H9 (cell line): Measurements from ENCODE around the gene GDNF. TPM values are rescaled to one million over a fixed set of nuclear protein-coding genes. Genes with fewer than 3 reads are reported as not detected.

Experiments
- DNase-seq: peaks from one replicate; pipeline ENCODE4 v3.0.0-alpha.2; 2017
- H2AFZ ChIP-seq: one replicate; pipeline ENCODE4 v1.6.1; 2013; ENCODE audit warnings: mild to moderate bottlenecking, low read length, control low read depth, moderate library complexity
- H2AK5ac ChIP-seq: 2 replicates; pipeline ENCODE4 v1.6.1; 2013; ENCODE audit warnings: low read length, control low read depth, mixed read lengths; ENCODE audit not compliant: insufficient read length
- H2BK120ac ChIP-seq: one replicate; pipeline ENCODE4 v1.6.1; 2013; ENCODE audit warnings: low read depth, mild to moderate bottlenecking, low read length, control low read depth, inconsistent platforms; ENCODE audit not compliant: poor library complexity, severe bottlenecking
- H2BK12ac ChIP-seq: 2 replicates; pipeline ENCODE4 v1.6.1; 2013; ENCODE audit warnings: low read length, control low read depth, mixed read lengths, low read depth; ENCODE audit not compliant: insufficient read length
- H2BK15ac ChIP-seq: 2 replicates; pipeline ENCODE4 v1.6.1; 2013; ENCODE audit warnings: low read depth, low read length, control low read depth
- H2BK20ac ChIP-seq: one replicate; pipeline ENCODE4 v1.6.1; 2013; ENCODE audit warnings: low read depth, mild to moderate bottlenecking, low read length, control low read depth, inconsistent platforms; ENCODE audit not compliant: poor library complexity, severe bottlenecking
- H2BK5ac ChIP-seq: 2 replicates; pipeline ENCODE4 v1.6.1; 2013; ENCODE audit warnings: low read length, control low read depth, mixed read lengths; ENCODE audit not compliant: insufficient read length
- H3K14ac ChIP-seq: 2 replicates; pipeline ENCODE4 v1.6.1; 2013; ENCODE audit warnings: low read length, control low read depth; ENCODE audit not compliant: insufficient read depth
- H3K18ac ChIP-seq: 2 replicates; pipeline ENCODE4 v1.6.1; 2013; ENCODE audit warnings: low read depth, mild to moderate bottlenecking, mixed read lengths, low read length, control low read depth; ENCODE audit not compliant: insufficient read length
- H3K23ac ChIP-seq: 2 replicates; pipeline ENCODE4 v1.6.1; 2013; ENCODE audit warnings: low read length, control low read depth, mixed read lengths, low read depth; ENCODE audit not compliant: insufficient read length
- H3K23me2 ChIP-seq: 2 replicates; pipeline ENCODE4 v1.6.1; 2013; ENCODE audit warnings: low read depth, mild to moderate bottlenecking, mixed read lengths, low read length, control low read depth; ENCODE audit not compliant: insufficient read length, poor library complexity, severe bottlenecking
- H3K27ac ChIP-seq: 2 replicates; pipeline ENCODE4 v1.5.1; 2013; ENCODE audit warnings: low read length, control low read depth, mixed read lengths, low read depth; ENCODE audit not compliant: insufficient read length
- H3K27me3 ChIP-seq: 2 replicates; pipeline ENCODE4 v1.6.1; 2013; ENCODE audit warnings: low read length, control low read depth, inconsistent platforms; ENCODE audit not compliant: insufficient read depth
- H3K4ac ChIP-seq: 2 replicates; pipeline ENCODE4 v1.6.1; 2013; ENCODE audit warnings: low read depth, mild to moderate bottlenecking, control low read depth, inconsistent platforms, low read length, moderate library complexity
- H3K4me1 ChIP-seq: 2 replicates; pipeline ENCODE4 v1.6.1; 2013; ENCODE audit warnings: low read length, control low read depth, inconsistent platforms; ENCODE audit not compliant: insufficient read depth
- H3K4me2 ChIP-seq: 2 replicates; pipeline ENCODE4 v1.6.1; 2013; ENCODE audit warnings: low read length, control low read depth, mixed read lengths; ENCODE audit not compliant: insufficient read length, insufficient read depth
- H3K56ac ChIP-seq: 2 replicates; pipeline ENCODE4 v1.6.1; 2013; ENCODE audit warnings: low read depth, mild to moderate bottlenecking, mixed read lengths, low read length, control low read depth; ENCODE audit not compliant: insufficient read length
- H3K79me1 ChIP-seq: 2 replicates; pipeline ENCODE4 v1.6.1; 2013; ENCODE audit warnings: low read depth, mild to moderate bottlenecking, moderate library complexity, low read length, control low read depth, inconsistent platforms; ENCODE audit not compliant: insufficient read depth, poor library complexity, severe bottlenecking
- H3K79me2 ChIP-seq: 2 replicates; pipeline ENCODE4 v1.6.1; 2013; ENCODE audit warnings: low read length, control low read depth, inconsistent platforms; ENCODE audit not compliant: insufficient read depth
- H3K9ac ChIP-seq: 2 replicates; pipeline ENCODE4 v1.6.1; 2013; ENCODE audit warnings: low read length, control low read depth, mixed read lengths; ENCODE audit not compliant: insufficient read length; ENCODE audit errors: extremely low read depth
- H3K9me3 ChIP-seq: one replicate; pipeline ENCODE4 v1.6.1; 2013; ENCODE audit warnings: low read depth, low read length, inconsistent platforms; ENCODE audit not compliant: control insufficient read depth
- H3T11ph ChIP-seq: one replicate; pipeline ENCODE4 v1.6.1; 2013; ENCODE audit warnings: mild to moderate bottlenecking, low read length, control low read depth, inconsistent platforms
- H4K20me1 ChIP-seq: one replicate; pipeline ENCODE4 v1.6.1; 2013; ENCODE audit not compliant: control insufficient read depth, insufficient read length, insufficient read depth
- H4K5ac ChIP-seq: 2 replicates; pipeline ENCODE4 v1.6.1; 2013; ENCODE audit warnings: low read depth, mild to moderate bottlenecking, mixed read lengths, low read length, control low read depth; ENCODE audit not compliant: insufficient read length
- H4K8ac ChIP-seq: replicated peaks from 2 replicates; pipeline ENCODE4 v1.6.1; 2013; ENCODE audit warnings: low read length, control low read depth, mixed read lengths, low read depth; ENCODE audit not compliant: insufficient read length
- H4K91ac ChIP-seq: 2 replicates; pipeline ENCODE4 v1.6.1; 2013; ENCODE audit warnings: low read depth, mild to moderate bottlenecking, moderate library complexity, mixed read lengths, low read length, control low read depth; ENCODE audit not compliant: insufficient read length
- H3K27ac Mint-ChIP-seq, 3 experiments: 2 replicates in 2 of 3; 3 replicates in 1 of 3; pipeline ENCODE4 v1.8.0; 2020 to 2021; ENCODE audit warnings: mixed read lengths in 3 of 3, mild to moderate bottlenecking in 1 of 3, moderate library complexity in 1 of 3
- H3K27me3 Mint-ChIP-seq: 2 replicates; pipeline ENCODE4 v1.8.0; 2021; ENCODE audit warnings: low read depth, mild to moderate bottlenecking, moderate library complexity, mixed read lengths
- H3K36me3 Mint-ChIP-seq, 3 experiments: 2 replicates in 2 of 3; 3 replicates in 1 of 3; pipeline ENCODE4 v1.8.0; 2020 to 2021; ENCODE audit warnings: low read depth in 3 of 3, mixed read lengths in 3 of 3; ENCODE audit not compliant: insufficient read depth in 1 of 3
- H3K4me1 Mint-ChIP-seq, 2 experiments: 2 replicates each; pipeline ENCODE4 v1.8.0; 2020; ENCODE audit warnings: mixed read lengths in 2 of 2
- H3K4me3 Mint-ChIP-seq, 2 experiments: 2 replicates in 1 of 2; 3 replicates in 1 of 2; pipeline ENCODE4 v1.8.0; 2020 to 2021; ENCODE audit warnings: mild to moderate bottlenecking in 2 of 2, mixed read lengths in 2 of 2, moderate library complexity in 1 of 2
- H3K9me3 Mint-ChIP-seq, 2 experiments: 2 replicates in 1 of 2; 3 replicates in 1 of 2; pipeline ENCODE4 v1.8.0; 2020; ENCODE audit warnings: mild to moderate bottlenecking in 2 of 2, mixed read lengths in 2 of 2, moderate library complexity in 1 of 2
- WGBS: extraction: QIAGEN DNeasy Blood & Tissue Kit; methylation state at CpG from one replicate; pipeline ENCODE4 v1.1.7; 2013; ENCODE audit warnings: missing lambda C conversion rate, low lambda C conversion rate, mixed read lengths; ENCODE audit not compliant: insufficient read length; ENCODE audit errors: extremely low coverage; 5-methylcytosine and 5-hydroxymethylcytosine counted together
- total RNA-seq: library from RNA; stranded (reverse); gene quantifications from 2 replicates; pipeline ENCODE4 v1.2.1, GENCODE V29; 2021
- TF ChIP-seq, protein P1 (sequence below): fragments of 200-600 bp; sonication (generic); conservative IDR thresholded peaks from 3 replicates; pipeline ENCODE4 v1.8.0; 2021; ENCODE audit warnings: antibody characterized with exemption, mild to moderate bottlenecking

The GDNF gene
- total RNA-seq, 1 experiment from 2014 or later, result not detected

- WGBS, result no CpG with 5 or more reads among the region's 6 CpGs
- Mint-ChIP-seq H3K27ac (no peak overlapping the region), H3K4me3 (peak overlapping the region; percentile 52 to 76), H3K36me3 (no peaks in the 10 kb centered on the region; a peak in 1 of 7 replicates), H3K4me1 (peaks cover 23 to 43% of the 10 kb centered on the region in 2 experiments), H3K9me3 (peaks cover 0 to 6% of the 10 kb centered on the region in 2 experiments; a peak in 1 of 5 replicates), H3K27me3 (peaks cover 91% of the 10 kb centered on the region)
- TF ChIP-seq, protein P1, sequence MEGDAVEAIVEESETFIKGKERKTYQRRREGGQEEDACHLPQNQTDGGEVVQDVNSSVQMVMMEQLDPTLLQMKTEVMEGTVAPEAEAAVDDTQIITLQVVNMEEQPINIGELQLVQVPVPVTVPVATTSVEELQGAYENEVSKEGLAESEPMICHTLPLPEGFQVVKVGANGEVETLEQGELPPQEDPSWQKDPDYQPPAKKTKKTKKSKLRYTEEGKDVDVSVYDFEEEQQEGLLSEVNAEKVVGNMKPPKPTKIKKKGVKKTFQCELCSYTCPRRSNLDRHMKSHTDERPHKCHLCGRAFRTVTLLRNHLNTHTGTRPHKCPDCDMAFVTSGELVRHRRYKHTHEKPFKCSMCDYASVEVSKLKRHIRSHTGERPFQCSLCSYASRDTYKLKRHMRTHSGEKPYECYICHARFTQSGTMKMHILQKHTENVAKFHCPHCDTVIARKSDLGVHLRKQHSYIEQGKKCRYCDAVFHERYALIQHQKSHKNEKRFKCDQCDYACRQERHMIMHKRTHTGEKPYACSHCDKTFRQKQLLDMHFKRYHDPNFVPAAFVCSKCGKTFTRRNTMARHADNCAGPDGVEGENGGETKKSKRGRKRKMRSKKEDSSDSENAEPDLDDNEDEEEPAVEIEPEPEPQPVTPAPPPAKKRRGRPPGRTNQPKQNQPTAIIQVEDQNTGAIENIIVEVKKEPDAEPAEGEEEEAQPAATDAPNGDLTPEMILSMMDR, result no peak
- Histone ChIP-seq H3T11ph (no peak overlapping the region), H3K4me1 (peaks cover 5% of the 10 kb centered on the region; the same call in 1 of the 2 replicates), H4K91ac (no peak overlapping the region), H3K79me2 (no peaks in the 10 kb centered on the region), H3K23me2 (peaks cover 23% of the 10 kb centered on the region), H4K8ac (no peak overlapping the region), H2BK20ac (no peak overlapping the region), H4K5ac (no peak overlapping the region), H2AFZ (no peak overlapping the region), H3K79me1 (no peaks in the 10 kb centered on the region), H3K14ac (no peak overlapping the region), H3K18ac (no peak overlapping the region), H2BK12ac (no peak overlapping the region), H2BK120ac (no peak overlapping the region), H3K9me3 (no peaks in the 10 kb centered on the region), H2AK5ac (no peak overlapping the region), H3K4me2 (peak overlapping the region; percentile 77), H2BK15ac (no peak overlapping the region), H2BK5ac (no peak overlapping the region), H3K56ac (no peak overlapping the region), H3K23ac (no peak overlapping the region), H3K27me3 (peaks cover 56% of the 10 kb centered on the region), H3K9ac (no peak overlapping the region), H4K20me1 (no peaks in the 10 kb centered on the region), H3K4ac (no peak overlapping the region), H3K27ac (no peak overlapping the region)
- no peak for DNase-seq
Observed at GRCh38 chr5:37833990-37834389, 5.9 kb downstream of the GDNF start.
